Measurements from ENCODE around the gene KIAA1210. TPM values are rescaled to one million over a fixed set of nuclear protein-coding genes. Genes with fewer than 3 reads are reported as not detected.

Gene KIAA1210
- total and polyA plus RNA-seq, 4 donors, result 0.20 TPM; not detected in 3

- WGBS, 2 donors, result 66 to 77% methylated on average over 34 to 42 of the region's 42 CpGs
- Histone ChIP-seq H3K9ac (ENCODE audit: insufficient read depth in 1 of 2, low read length in 2 of 2) (no peak overlapping the region), H3K4me3 (no peak overlapping the region), H3K9me3 (ENCODE audit: control insufficient read depth in 4 of 4, insufficient read depth in 3 of 4, low read length in 3 of 4) (peaks cover 0 to 3% (median 0%) of the 10 kb centered on the region in 4 donors), H3K36me3 (ENCODE audit: control insufficient read depth in 4 of 4, insufficient read depth in 4 of 4, low read length in 4 of 4) (no peaks in the 10 kb centered on the region), H3K27ac (ENCODE audit: low read depth in 1 of 2, low read length in 1 of 2) (no peak overlapping the region), H3K4me1 (ENCODE audit: control insufficient read depth in 5 of 5, insufficient read depth in 5 of 5, low read length in 5 of 5) (peaks cover 0 to 7% (median 0%) of the 10 kb centered on the region in 5 donors), H3K27me3 (ENCODE audit: control insufficient read depth in 3 of 3, insufficient read depth in 3 of 3, low read length in 2 of 3) (peaks cover 0 to 3% (median 0%) of the 10 kb centered on the region in 3 donors)
- TF ChIP-seq, protein P1, sequence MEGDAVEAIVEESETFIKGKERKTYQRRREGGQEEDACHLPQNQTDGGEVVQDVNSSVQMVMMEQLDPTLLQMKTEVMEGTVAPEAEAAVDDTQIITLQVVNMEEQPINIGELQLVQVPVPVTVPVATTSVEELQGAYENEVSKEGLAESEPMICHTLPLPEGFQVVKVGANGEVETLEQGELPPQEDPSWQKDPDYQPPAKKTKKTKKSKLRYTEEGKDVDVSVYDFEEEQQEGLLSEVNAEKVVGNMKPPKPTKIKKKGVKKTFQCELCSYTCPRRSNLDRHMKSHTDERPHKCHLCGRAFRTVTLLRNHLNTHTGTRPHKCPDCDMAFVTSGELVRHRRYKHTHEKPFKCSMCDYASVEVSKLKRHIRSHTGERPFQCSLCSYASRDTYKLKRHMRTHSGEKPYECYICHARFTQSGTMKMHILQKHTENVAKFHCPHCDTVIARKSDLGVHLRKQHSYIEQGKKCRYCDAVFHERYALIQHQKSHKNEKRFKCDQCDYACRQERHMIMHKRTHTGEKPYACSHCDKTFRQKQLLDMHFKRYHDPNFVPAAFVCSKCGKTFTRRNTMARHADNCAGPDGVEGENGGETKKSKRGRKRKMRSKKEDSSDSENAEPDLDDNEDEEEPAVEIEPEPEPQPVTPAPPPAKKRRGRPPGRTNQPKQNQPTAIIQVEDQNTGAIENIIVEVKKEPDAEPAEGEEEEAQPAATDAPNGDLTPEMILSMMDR (IDR thresholded peaks at IDR 0.05; ENCODE audit: control extremely low read depth, extremely low read depth), result no peak
- DNase-seq (peak in 1 of 3 donors; percentile 58), ATAC-seq (ENCODE audit: insufficient read depth, low FRiP score) (no peak)
These were observed 22.8 kb upstream of the KIAA1210 start for GRCh38 chrX:119150163-119151050.

GRCh38 chrX:119147486-119147885, 19.9 kb upstream of the KIAA1210 start:
- Histone ChIP-seq H3K4me3 (no peak overlapping the region), H3K27ac (ENCODE audit: low read depth in 1 of 2, low read length in 1 of 2) (no peak overlapping the region), H3K9ac (ENCODE audit: insufficient read depth in 1 of 2, low read length in 2 of 2) (no peak overlapping the region), H3K27me3 (ENCODE audit: control insufficient read depth in 3 of 3, insufficient read depth in 3 of 3, low read length in 2 of 3) (peaks cover 0 to 3% (median 0%) of the 10 kb centered on the region in 3 donors), H3K36me3 (ENCODE audit: control insufficient read depth in 4 of 4, insufficient read depth in 4 of 4, low read length in 4 of 4) (no peaks in the 10 kb centered on the region), H3K9me3 (ENCODE audit: control insufficient read depth in 4 of 4, insufficient read depth in 3 of 4, low read length in 3 of 4) (peaks cover 0 to 3% (median 0%) of the 10 kb centered on the region in 4 donors), H3K4me1 (ENCODE audit: control insufficient read depth in 5 of 5, insufficient read depth in 5 of 5, low read length in 5 of 5) (peaks cover 0 to 7% (median 0%) of the 10 kb centered on the region in 5 donors)
- ATAC-seq (ENCODE audit: insufficient read depth, low FRiP score) (no peak), DNase-seq (no peak)
- WGBS, 2 donors, result 70 to 94% methylated on average over 2 to 4 of the region's 4 CpGs
- TF ChIP-seq, protein P1 (IDR thresholded peaks at IDR 0.05; ENCODE audit: control extremely low read depth, extremely low read depth), result no peak

- ATAC-seq (ENCODE audit: insufficient read depth, low FRiP score), result no peak
- 31 to 57% methylated on average over 5 of the region's 5 CpGs for WGBS, 2 donors
- Histone ChIP-seq H3K36me3 (ENCODE audit: control insufficient read depth in 4 of 4, insufficient read depth in 4 of 4, low read length in 4 of 4) (no peaks in the 10 kb centered on the region), H3K27ac (ENCODE audit: low read depth in 1 of 2, low read length in 1 of 2) (no peak overlapping the region), H3K27me3 (ENCODE audit: control insufficient read depth in 3 of 3, insufficient read depth in 3 of 3, low read length in 2 of 3) (peaks cover 0 to 3% (median 3%) of the 10 kb centered on the region in 3 donors), H3K4me1 (ENCODE audit: control insufficient read depth in 5 of 5, insufficient read depth in 5 of 5, low read length in 5 of 5) (no peaks in the 10 kb centered on the region), H3K4me3 (no peak overlapping the region), H3K9ac (ENCODE audit: insufficient read depth in 1 of 2, low read length in 2 of 2) (no peak overlapping the region), H3K9me3 (ENCODE audit: control insufficient read depth in 4 of 4, insufficient read depth in 3 of 4, low read length in 3 of 4) (peaks cover 0 to 3% (median 0%) of the 10 kb centered on the region in 4 donors)
- TF ChIP-seq, protein P1 (IDR thresholded peaks at IDR 0.05; ENCODE audit: control extremely low read depth, extremely low read depth), result no peak
- DNase-seq, result peak in 1 of 3 donors; percentile 32
These were observed 17.6 kb upstream of the KIAA1210 start for GRCh38 chrX:119145241-119145653.

Data from lung (tissue), 12 donors.